Activated naive CD8-positive, alpha-beta T cell treated with anti-CD3 and anti-CD28 coated beads, Interleukin-2, amount 50 U/mL, for 24 hours (primary cell): ENCODE measurements around the gene ABCC8.

Experiments
- ATAC-seq: fragments of 150-1000 bp; cut with Tn5 transposase; one replicate; pipeline ENCODE4 v1.10.0; 2021
- DNase-seq: peaks from one replicate; pipeline ENCODE4 v3.0.0; 2021
- H3K27ac Mint-ChIP-seq: one replicate; pipeline ENCODE4 v1.8.0; 2021; ENCODE audit warnings: mild to moderate bottlenecking, mixed read lengths
- H3K27me3 Mint-ChIP-seq: one replicate; pipeline ENCODE4 v1.8.0; 2021; ENCODE audit warnings: mixed read lengths
- H3K36me3 Mint-ChIP-seq: one replicate; pipeline ENCODE4 v1.8.0; 2021; ENCODE audit warnings: low read depth, mixed read lengths
- H3K4me1 Mint-ChIP-seq: one replicate; pipeline ENCODE4 v1.8.0; 2021; ENCODE audit warnings: mixed read lengths
- H3K4me3 Mint-ChIP-seq: one replicate; pipeline ENCODE4 v1.8.0; 2021; ENCODE audit warnings: mild to moderate bottlenecking, moderate library complexity, mixed read lengths
- H3K9me3 Mint-ChIP-seq: one replicate; pipeline ENCODE4 v1.8.0; 2021; ENCODE audit warnings: mixed read lengths

The ABCC8 gene

DNA sequence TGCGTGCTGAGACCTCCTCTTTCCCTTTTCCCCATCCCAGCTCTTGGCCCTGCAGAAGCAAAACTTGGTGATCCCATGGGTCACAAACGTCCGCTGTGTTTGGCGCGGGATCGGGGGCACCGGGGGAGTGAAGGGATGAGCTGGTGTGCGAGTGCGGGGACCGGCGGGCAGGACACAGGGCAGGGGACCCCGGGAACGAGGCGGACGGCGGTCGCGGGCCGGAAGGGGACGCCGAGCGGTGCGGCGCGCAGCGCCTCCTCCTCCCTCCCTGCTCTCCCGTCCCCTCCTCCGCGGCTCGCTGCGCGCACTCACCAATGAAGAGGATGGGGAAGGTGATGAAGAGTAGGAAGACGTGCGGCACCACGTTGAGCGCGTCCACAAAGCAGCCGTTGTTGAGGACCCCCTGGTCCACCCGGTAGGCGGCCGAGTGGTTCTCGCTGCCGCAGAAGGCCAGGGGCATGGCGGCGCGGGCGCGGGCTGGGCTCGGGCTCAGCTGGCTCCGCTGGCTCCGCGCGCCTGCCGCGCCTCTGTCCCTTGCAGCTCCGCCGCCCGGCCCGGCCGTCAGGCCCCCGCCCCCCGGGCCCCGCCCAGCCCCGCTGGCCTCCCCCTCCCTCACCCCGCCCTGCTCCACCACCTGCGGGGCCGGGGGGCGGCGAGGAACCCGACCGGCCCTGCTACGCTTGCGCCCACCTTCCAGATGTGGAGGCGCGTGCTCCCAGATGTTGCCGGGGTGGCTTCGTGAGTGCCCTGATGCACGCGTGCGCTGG is at the start of gene ABCC8:
Gene ABCC8 (minus strand): TSS at position 529 of the 767 bp plus-strand sequence. CDS start 69 bp downstream, at position 460.
- ATAC-seq (no peak), DNase-seq (no peak)
- Mint-ChIP-seq H3K4me3 (no peak within 1 kb of the TSS), H3K27ac (no peak within 1 kb of the TSS), H3K9me3 (no peaks in the 10 kb centered on the region), H3K27me3 (peaks cover 63% of the 10 kb centered on the region), H3K4me1 (peaks cover 2% of the 10 kb centered on the region), H3K36me3 (no peaks in the 10 kb centered on the region)

DNA sequence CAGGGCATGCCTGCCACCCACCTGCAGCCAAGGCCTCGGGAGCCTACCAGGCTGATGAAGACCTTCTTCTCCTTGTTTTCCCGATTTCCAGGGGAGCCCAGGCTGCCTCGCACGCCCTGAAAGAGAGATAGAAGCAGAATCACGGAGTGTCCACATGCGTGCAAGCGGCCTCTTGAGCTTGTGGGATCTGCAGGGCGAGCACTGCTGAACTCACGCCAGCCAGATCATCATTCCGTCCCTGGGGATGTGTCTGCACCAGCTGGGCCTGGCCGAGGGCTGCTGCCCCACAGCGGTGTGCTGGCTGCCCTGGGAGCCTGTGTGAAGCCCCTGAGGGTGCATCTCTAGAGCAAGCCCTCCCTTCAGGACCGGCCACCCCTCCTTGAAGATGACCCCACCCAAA is 49.7 kb upstream of the ABCC8 start:
- no peaks in the 10 kb centered on the region for H3K9me3 Mint-ChIP-seq
- peaks cover 3% of the 10 kb centered on the region for H3K27me3 Mint-ChIP-seq
- ATAC-seq = no peak
- H3K4me1 Mint-ChIP-seq = no peaks in the 10 kb centered on the region
- H3K4me3 Mint-ChIP-seq = no peak overlapping the region
- DNase-seq = no peak
- no peaks in the 10 kb centered on the region for H3K36me3 Mint-ChIP-seq
- no peak overlapping the region for H3K27ac Mint-ChIP-seq

DNA sequence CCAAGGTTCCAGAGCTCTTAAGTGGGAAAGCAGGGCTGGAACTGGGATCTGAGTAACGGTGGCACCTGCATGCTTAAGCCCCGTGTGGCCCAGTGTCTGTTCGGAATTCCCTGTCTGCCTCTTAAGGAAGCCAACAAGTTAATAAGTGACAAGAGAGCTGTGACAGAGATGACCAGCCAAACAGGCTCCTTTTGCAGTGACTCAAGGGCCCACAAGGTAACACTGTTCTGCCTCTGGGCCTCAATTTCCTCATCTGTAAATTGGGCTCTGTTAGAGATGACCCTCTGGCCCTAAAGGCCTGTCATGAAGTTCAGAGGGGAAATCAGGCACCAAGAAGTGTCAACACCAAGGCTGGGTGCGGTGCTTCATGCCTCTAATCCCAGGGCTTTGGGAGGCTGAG is 48.9 kb upstream of the ABCC8 start:
- Mint-ChIP-seq H3K27ac (no peak overlapping the region), H3K9me3 (no peaks in the 10 kb centered on the region), H3K36me3 (no peaks in the 10 kb centered on the region), H3K4me1 (no peaks in the 10 kb centered on the region), H3K27me3 (peaks cover 3% of the 10 kb centered on the region), H3K4me3 (no peak overlapping the region)
- ATAC-seq (no peak), DNase-seq (no peak)

DNA sequence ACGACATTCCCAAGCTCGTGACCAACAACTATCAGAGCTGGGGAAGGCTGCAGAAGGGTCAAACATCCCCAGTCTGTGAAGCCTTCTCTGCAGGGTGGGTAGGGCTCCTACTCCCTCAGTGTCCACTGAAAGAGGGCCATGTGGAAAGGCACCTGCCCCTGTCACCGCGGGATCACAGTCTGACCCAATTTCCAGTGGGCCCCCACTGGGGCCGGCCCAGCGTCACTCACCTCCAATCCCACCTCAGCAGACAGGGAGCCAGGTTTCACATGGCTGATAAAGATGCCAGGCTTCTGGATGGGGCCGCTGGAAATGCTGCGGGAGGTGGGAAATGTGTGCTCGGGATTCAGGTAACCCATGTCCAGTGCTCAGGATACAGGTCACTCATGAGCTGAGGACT is 47.6 kb upstream of the ABCC8 start:
- ATAC-seq (no peak), DNase-seq (no peak)
- Mint-ChIP-seq H3K9me3 (no peaks in the 10 kb centered on the region), H3K4me3 (no peak overlapping the region), H3K27me3 (peaks cover 2% of the 10 kb centered on the region), H3K36me3 (no peaks in the 10 kb centered on the region), H3K27ac (no peak overlapping the region), H3K4me1 (no peaks in the 10 kb centered on the region)

DNA sequence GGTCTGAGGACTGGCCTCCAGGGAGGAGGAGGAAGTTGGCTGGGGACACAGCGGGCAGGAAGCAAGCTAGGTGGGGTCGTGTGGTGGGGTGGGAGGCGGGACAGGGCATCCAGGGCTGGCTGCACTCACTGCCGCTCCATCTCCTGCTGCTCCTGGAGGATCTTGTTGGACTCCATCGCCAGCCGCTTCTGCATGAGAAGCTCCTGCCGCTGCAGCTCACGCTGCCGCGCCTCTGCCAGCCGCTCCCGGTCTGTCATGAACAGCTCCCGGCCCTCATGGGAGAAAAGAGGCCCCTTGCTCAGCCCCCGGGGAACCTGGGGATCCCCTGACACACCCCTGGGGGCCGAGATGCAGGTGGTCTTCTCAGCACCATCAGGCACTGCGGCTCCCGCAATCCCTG is 46.0 kb upstream of the ABCC8 start:
- Mint-ChIP-seq H3K9me3 (no peaks in the 10 kb centered on the region), H3K4me3 (no peak overlapping the region), H3K4me1 (no peaks in the 10 kb centered on the region), H3K27me3 (peaks cover 2% of the 10 kb centered on the region), H3K27ac (no peak overlapping the region), H3K36me3 (no peaks in the 10 kb centered on the region)
- DNase-seq (no peak), ATAC-seq (no peak)

DNA sequence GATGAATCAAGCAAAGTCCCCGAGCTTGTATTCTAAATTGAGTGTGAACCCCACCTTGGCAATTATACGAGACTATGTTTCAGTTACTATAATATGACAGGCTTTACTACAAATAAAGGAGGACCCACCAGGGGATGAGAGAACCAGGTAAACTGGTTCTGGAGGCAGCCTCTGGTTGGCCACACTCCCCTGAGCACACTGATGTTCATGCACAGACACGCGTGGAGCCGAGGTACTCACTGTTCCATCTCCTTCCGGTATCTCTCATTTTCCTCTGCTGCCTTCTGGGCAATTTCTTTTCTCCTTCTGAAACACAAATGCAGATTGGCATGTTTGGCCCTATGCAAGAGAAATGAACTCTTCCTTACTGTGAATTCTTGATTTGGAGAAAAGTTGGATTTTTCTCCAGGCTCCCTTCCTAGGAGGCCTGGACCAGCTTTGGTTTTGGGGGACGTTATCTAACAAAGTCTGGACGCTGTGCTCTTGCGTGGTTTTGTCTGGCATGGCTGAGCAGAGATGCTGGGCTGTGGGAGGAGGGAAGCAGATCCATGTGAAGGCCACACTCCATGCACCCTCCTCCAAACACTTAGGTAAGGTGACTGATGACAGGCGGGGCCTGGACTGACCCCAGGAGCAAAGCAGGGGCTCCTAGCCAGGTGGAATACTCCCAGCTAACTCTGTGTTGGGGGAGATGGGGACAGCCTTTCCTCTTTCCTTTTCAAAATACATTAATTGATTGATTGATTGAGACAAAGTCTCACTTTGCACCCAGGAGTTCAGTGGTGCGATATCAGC is 44.7 kb upstream of the ABCC8 start:
- no peak overlapping the region for H3K27ac Mint-ChIP-seq

DNA sequence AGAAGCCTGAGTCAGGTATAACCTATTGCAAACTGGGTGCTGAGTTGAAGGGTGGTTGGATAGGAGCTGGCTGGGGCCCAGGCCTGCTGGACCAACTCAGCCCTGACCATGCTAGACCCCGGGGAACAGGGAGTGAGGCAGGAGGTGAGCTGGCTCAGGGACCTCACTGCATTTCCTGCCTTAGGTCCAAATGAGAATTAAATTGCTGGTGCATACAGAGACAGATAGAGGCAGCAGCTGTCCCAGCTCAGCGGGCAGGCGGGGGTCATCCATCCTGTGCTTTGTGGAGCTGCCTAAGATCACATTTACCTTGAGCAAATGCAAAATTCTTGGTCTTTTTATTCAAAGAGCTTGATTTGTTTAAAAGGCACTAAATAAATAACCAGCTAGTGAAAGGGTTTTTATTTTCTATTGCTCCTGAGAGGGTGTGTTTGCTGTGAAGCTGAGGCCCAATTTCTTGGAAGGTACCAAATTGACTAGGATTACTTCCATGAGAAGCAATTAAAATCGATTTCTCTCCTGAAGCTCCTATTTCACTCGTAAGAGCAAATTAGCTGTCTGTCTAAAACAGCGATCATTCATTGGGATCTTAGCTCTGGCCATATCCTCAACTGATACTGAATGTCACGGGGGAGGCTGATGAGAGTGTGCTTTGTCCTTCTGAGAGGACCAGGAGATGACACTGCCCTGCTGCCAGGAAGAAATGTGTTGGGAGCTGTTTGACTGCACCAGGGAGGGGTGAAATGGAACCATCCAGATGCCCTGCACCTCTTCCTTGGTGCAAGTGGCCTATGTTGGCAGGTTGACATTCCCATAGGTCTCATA is 42.6 kb upstream of the ABCC8 start:
- no peak for DNase-seq
- Mint-ChIP-seq H3K27me3 (peaks cover 2% of the 10 kb centered on the region), H3K36me3 (no peaks in the 10 kb centered on the region), H3K27ac (no peak overlapping the region), H3K9me3 (no peaks in the 10 kb centered on the region), H3K4me1 (no peaks in the 10 kb centered on the region), H3K4me3 (no peak overlapping the region)
- no peak for ATAC-seq

More for the DNA sequence above, 44.7 kb upstream of the ABCC8 start:
- no peak for DNase-seq
- no peak for ATAC-seq
- no peak overlapping the region for H3K4me3 Mint-ChIP-seq
- H3K4me1 Mint-ChIP-seq = no peaks in the 10 kb centered on the region
- peaks cover 2% of the 10 kb centered on the region for H3K27me3 Mint-ChIP-seq
- H3K36me3 Mint-ChIP-seq = no peaks in the 10 kb centered on the region
- H3K9me3 Mint-ChIP-seq = no peaks in the 10 kb centered on the region

DNA sequence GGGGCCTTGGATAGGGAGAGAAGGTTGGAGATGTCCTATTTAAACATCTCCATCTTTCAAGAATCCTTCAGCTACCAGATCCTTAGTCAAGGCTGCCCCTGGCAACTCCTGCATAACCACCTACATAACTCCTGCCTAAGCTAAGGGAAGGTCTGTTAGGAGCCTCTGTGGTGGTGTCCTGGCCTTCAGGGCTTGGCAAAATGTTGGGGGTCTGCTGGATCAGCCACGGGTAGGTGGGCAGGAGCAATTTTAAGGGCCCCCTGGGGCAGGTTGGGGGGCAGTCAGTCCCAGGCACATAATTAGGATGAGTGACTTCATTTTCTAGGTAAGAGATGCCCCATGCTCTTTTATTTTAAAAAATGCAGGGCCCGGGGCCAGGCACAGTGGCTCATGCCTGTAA is 41.7 kb upstream of the ABCC8 start:
- Mint-ChIP-seq H3K27ac (no peak overlapping the region), H3K4me3 (no peak overlapping the region), H3K9me3 (no peaks in the 10 kb centered on the region), H3K36me3 (no peaks in the 10 kb centered on the region), H3K4me1 (peaks cover 2% of the 10 kb centered on the region), H3K27me3 (peaks cover 2% of the 10 kb centered on the region)
- DNase-seq (no peak), ATAC-seq (no peak)

DNA sequence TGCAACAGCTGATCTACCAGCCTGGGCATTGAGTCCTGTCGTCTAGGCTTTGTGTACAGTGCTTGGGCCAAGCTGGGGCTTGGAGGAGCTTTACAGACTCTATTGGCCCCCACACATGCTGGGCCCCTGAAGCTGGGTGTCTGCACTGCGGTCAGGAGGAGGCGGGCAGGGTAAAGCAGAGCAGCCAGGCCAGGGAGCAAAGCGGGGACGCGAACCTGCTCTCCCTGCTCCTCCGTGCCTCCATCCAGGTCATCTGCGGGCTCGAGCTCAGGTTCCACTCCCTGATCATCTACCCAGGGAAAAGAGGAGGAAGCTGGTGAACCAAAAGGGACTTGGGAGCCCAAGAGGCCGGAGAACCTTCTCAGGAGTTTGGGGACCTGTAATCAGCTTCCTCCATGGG is 40.5 kb upstream of the ABCC8 start:
- peaks cover 3% of the 10 kb centered on the region for H3K4me1 Mint-ChIP-seq
- H3K4me3 Mint-ChIP-seq = no peak overlapping the region
- H3K9me3 Mint-ChIP-seq = no peaks in the 10 kb centered on the region
- H3K36me3 Mint-ChIP-seq = no peaks in the 10 kb centered on the region
- no peak for DNase-seq
- H3K27ac Mint-ChIP-seq = no peak overlapping the region
- no peak for ATAC-seq
- H3K27me3 Mint-ChIP-seq = peaks cover 2% of the 10 kb centered on the region

DNA sequence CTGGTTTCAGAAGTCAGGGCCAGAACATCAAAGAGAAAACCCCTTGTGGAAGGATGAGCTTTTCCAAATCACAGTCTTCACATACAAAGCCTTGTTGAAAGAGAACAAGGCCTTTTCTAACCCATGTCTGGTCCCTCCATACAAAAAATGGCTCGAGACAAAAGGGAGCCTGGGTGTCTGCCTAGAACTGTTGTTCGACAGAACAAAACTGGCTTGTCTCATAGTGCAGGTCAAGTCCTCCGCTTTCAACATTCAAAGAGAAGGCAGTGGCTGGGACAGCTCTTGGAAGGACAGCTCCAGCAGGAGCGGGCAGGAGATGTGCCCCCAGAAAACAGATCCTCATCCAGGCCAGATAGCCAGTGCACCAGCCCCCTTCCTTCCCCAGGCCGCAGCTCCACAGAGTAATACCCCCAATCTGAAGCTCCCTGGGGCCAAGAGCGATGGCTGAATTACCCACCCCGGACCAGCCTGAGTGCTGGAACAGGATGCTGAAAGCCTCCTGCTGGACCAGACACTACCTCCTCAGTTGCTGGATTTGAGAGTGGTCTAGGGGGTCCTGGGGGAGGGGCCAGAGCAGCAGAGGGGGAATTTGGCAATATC is 40.0 kb upstream of the ABCC8 start:
- Mint-ChIP-seq H3K27ac (no peak overlapping the region), H3K36me3 (no peaks in the 10 kb centered on the region), H3K9me3 (no peaks in the 10 kb centered on the region), H3K4me3 (no peak overlapping the region), H3K4me1 (peaks cover 3% of the 10 kb centered on the region), H3K27me3 (peaks cover 2% of the 10 kb centered on the region)
- DNase-seq (no peak), ATAC-seq (no peak)

DNA sequence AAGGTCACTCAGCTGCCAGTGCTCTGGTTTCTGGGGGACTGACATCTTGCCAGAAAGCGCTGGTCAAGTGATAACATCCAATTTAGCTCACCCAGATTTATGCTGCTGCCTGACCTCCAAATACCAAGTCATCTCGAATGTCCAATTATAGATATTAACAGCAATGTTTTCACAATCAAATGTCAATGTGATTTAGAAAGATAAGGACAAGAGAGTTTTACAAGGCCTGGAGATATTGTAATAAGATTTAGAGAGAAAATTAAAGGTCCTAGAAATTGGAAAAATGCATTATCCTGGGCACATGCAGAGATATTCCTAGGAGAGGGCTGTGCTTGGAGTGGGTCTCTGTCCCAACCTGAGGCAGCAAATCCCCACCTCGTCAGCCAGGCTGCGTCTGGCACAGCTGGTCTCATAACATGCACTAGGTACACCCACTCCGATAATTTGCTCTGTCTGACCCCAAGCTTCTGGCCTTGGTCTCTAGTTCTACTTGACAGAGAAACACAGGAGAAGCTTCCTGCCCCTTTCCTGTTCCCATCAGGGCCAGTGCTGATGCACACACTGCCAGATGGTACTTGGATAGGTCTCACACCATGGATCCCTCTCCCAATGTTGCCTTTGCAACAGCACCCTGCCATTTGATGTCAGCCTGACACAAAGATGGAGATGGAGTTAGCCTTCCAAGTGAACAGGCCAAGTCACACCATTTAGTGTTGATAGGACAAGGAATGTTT is 39.0 kb upstream of the ABCC8 start:
- Mint-ChIP-seq H3K36me3 (no peaks in the 10 kb centered on the region), H3K4me1 (peaks cover 3% of the 10 kb centered on the region), H3K4me3 (no peak overlapping the region), H3K27me3 (peaks cover 2% of the 10 kb centered on the region), H3K27ac (no peak overlapping the region), H3K9me3 (no peaks in the 10 kb centered on the region)
- DNase-seq = no peak
- ATAC-seq = no peak

DNA sequence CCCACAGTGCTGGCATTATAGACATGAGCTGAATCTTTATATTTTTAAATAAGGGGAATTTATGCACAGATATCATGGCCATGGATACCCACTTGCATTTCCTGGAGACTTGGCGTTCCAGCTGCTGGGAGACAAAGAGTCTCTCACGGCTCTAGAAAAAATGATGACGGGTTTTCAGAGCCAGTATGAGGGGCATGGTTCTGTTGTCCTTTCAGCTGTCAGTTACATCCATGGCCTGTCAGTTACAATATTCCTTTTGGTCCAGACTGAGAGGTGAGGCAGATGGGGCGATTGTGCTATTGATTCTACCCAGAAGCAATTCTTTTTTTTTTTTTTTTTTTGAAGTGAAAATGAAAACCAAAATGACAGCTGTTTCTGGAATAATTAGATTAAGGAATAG is 37.8 kb upstream of the ABCC8 start:
- peaks cover 3% of the 10 kb centered on the region for H3K4me1 Mint-ChIP-seq
- H3K27me3 Mint-ChIP-seq = peaks cover 2% of the 10 kb centered on the region
- H3K4me3 Mint-ChIP-seq = no peak overlapping the region
- ATAC-seq (no peak), DNase-seq (no peak)
- no peaks in the 10 kb centered on the region for H3K9me3 Mint-ChIP-seq
- no peaks in the 10 kb centered on the region for H3K36me3 Mint-ChIP-seq
- no peak overlapping the region for H3K27ac Mint-ChIP-seq

DNA sequence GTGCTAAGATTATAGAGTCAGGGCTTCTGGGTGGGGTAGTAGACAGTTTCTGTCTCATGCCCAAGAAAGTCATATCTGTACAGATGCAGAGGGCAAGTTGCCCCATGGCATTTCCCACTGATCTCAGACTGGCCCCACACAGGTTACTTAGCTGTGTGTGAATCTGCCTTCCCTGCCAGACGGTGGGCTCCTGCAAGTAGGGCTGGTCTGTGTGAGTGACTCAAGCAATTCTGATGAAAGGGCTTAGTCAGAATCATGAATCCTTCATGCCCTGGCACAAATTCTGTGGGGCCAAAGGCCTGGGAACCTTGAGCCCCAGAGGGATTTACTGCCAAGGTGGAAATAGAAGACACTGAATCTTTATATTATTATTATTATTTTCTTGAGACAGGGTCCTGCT is 37.2 kb upstream of the ABCC8 start:
- DNase-seq = peak; percentile 2
- Mint-ChIP-seq H3K27ac (no peak overlapping the region), H3K9me3 (no peaks in the 10 kb centered on the region), H3K4me3 (no peak overlapping the region), H3K27me3 (peaks cover 5% of the 10 kb centered on the region), H3K36me3 (no peaks in the 10 kb centered on the region), H3K4me1 (peaks cover 3% of the 10 kb centered on the region)
- peak; percentile 57 for ATAC-seq

DNA sequence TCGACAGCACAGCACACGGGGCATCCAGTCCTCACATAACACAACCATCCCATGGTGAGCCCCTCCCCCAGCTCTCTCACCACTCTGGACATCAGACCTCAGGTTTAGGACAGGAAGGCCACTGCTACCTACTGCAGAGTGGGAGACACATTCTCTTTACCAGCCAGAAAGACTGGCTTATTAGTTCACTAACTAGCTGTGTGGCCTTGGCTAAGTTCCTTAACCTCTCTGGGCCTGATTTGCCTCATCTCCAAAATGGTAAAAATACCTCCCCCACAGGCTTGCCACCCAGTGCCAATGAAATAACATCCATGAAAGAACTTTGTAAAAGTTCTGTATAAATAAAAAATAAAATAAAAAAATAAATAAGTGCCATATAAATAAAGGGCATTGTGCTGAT is 35.5 kb upstream of the ABCC8 start:
- H3K4me3 Mint-ChIP-seq = no peak overlapping the region
- no peak for ATAC-seq
- DNase-seq = no peak
- peaks cover 5% of the 10 kb centered on the region for H3K27me3 Mint-ChIP-seq
- H3K4me1 Mint-ChIP-seq = peaks cover 3% of the 10 kb centered on the region
- H3K27ac Mint-ChIP-seq = no peak overlapping the region
- H3K9me3 Mint-ChIP-seq = no peaks in the 10 kb centered on the region
- no peaks in the 10 kb centered on the region for H3K36me3 Mint-ChIP-seq
